ENCODE data around the gene PDPK1.

PDPK1 gene

GRCh38 chr16:2527071-2527783 lies 10.6 kb upstream of the PDPK1 start:
- peaks cover 22% of the 10 kb centered on the region for H3K36me3 ChIP-seq (replicated peaks; ENCODE audit: low read depth, low read length)
- peaks cover 6% of the 10 kb centered on the region; the same call in 1 of the 2 replicates for H3K4me1 ChIP-seq (ENCODE audit: low read length)
- H2AFZ ChIP-seq (ENCODE audit: low read depth, low read length) = no peak overlapping the region
- no peaks in the 10 kb centered on the region for H3K27me3 ChIP-seq (ENCODE audit: low read depth, low read length)
- no peaks in the 10 kb centered on the region for H4K20me1 ChIP-seq (ENCODE audit: insufficient read depth, low read length)
- H3K9ac ChIP-seq (ENCODE audit: low read length) = no peak overlapping the region
- no peak overlapping the region for H3K27ac ChIP-seq (ENCODE audit: low read length)
- no peaks in the 10 kb centered on the region for H3K79me2 ChIP-seq (ENCODE audit: low read length)
- H3K9me3 ChIP-seq (ENCODE audit: insufficient read depth, low read length) = no peaks in the 10 kb centered on the region
- TF ChIP-seq, protein P1, sequence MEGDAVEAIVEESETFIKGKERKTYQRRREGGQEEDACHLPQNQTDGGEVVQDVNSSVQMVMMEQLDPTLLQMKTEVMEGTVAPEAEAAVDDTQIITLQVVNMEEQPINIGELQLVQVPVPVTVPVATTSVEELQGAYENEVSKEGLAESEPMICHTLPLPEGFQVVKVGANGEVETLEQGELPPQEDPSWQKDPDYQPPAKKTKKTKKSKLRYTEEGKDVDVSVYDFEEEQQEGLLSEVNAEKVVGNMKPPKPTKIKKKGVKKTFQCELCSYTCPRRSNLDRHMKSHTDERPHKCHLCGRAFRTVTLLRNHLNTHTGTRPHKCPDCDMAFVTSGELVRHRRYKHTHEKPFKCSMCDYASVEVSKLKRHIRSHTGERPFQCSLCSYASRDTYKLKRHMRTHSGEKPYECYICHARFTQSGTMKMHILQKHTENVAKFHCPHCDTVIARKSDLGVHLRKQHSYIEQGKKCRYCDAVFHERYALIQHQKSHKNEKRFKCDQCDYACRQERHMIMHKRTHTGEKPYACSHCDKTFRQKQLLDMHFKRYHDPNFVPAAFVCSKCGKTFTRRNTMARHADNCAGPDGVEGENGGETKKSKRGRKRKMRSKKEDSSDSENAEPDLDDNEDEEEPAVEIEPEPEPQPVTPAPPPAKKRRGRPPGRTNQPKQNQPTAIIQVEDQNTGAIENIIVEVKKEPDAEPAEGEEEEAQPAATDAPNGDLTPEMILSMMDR (IDR thresholded peaks at IDR 0.05; ENCODE audit: low read depth, low read length) = no peak
- TF ChIP-seq EZH2phosphoT487 (IDR thresholded peaks at IDR 0.05; ENCODE audit: low read depth) = no peak
- H3K4me2 ChIP-seq (ENCODE audit: low read length) = no peak overlapping the region
- H3K4me3 ChIP-seq (ENCODE audit: low read length) = no peak overlapping the region

- TF ChIP-seq, protein P1 (IDR thresholded peaks at IDR 0.05; ENCODE audit: low read depth, low read length) = no peak
- TF ChIP-seq EZH2phosphoT487 (IDR thresholded peaks at IDR 0.05; ENCODE audit: low read depth) = no peak
- no peak overlapping the region for H3K4me2 ChIP-seq (ENCODE audit: low read length)
- no peaks in the 10 kb centered on the region for H4K20me1 ChIP-seq (ENCODE audit: insufficient read depth, low read length)
- no peaks in the 10 kb centered on the region for H3K9me3 ChIP-seq (ENCODE audit: insufficient read depth, low read length)
- no peak overlapping the region for H3K27ac ChIP-seq (ENCODE audit: low read length)
- no peaks in the 10 kb centered on the region for H3K79me2 ChIP-seq (ENCODE audit: low read length)
- H3K27me3 ChIP-seq (ENCODE audit: low read depth, low read length) = no peaks in the 10 kb centered on the region
- no peak overlapping the region for H2AFZ ChIP-seq (ENCODE audit: low read depth, low read length)
- peaks cover 22% of the 10 kb centered on the region for H3K36me3 ChIP-seq (replicated peaks; ENCODE audit: low read depth, low read length)
- peaks cover 6% of the 10 kb centered on the region; the same call in 1 of the 2 replicates for H3K4me1 ChIP-seq (ENCODE audit: low read length)
- H3K4me3 ChIP-seq (ENCODE audit: low read length) = no peak overlapping the region
- no peak overlapping the region for H3K9ac ChIP-seq (ENCODE audit: low read length)
Observed at GRCh38 chr16:2527784-2528100, 10.1 kb upstream of the PDPK1 start.

DNA sequence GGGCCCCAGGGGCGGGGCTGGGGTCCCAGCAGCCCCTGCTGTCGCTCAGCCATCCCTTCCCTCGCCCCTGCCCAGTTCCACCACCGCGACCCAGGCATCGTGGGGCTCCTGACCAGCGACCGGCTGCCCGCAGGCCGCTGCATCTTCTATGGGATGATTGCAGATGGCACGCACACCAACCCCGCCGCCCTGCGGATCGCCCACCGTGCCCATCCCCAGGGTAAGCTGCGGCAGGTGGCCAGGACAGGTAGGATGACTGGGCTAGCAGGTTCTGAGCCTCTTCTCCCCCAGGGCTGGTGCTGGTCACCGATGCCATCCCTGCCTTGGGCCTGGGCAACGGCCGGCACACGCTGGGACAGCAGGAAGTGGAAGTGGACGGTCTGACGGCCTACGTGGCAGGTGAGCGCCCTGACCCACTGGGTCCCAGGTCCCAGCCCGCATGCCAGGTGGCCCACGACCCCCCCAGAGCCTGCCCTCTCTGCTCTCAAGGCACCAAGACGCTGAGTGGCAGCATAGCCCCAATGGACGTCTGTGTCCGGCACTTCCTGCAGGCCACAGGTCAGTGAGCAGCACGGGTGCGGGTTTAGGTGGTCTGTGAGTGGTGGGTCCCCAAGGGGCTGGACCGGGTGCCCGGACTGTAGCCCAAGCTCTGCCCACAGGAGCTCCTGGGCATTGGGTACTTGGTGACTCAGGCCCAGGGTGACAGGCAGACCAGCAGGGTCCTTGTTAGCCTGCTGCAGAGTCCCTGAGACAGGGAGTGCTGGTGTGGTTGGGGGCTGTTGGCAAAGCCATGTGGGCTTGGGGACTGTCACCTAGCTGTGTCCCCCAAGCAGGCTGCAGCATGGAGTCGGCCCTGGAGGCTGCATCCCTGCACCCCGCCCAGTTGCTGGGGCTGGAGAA lies 9.4 kb upstream of the PDPK1 start:
- no peaks in the 10 kb centered on the region for H3K27me3 ChIP-seq (ENCODE audit: low read depth, low read length)
- H3K9ac ChIP-seq (ENCODE audit: low read length) = no peak overlapping the region
- no peaks in the 10 kb centered on the region for H3K9me3 ChIP-seq (ENCODE audit: insufficient read depth, low read length)
- no peaks in the 10 kb centered on the region for H3K79me2 ChIP-seq (ENCODE audit: low read length)
- H3K4me3 ChIP-seq (ENCODE audit: low read length) = no peak overlapping the region
- H2AFZ ChIP-seq (ENCODE audit: low read depth, low read length) = no peak overlapping the region
- H3K36me3 ChIP-seq (replicated peaks; ENCODE audit: low read depth, low read length) = peaks cover 18% of the 10 kb centered on the region
- TF ChIP-seq, protein P1 (IDR thresholded peaks at IDR 0.05; ENCODE audit: low read depth, low read length) = no peak
- TF ChIP-seq EZH2phosphoT487 (IDR thresholded peaks at IDR 0.05; ENCODE audit: low read depth) = no peak
- H4K20me1 ChIP-seq (ENCODE audit: insufficient read depth, low read length) = no peaks in the 10 kb centered on the region
- no peak overlapping the region for H3K27ac ChIP-seq (ENCODE audit: low read length)
- H3K4me2 ChIP-seq (ENCODE audit: low read length) = no peak overlapping the region
- H3K4me1 ChIP-seq (ENCODE audit: low read length) = peaks cover 6% of the 10 kb centered on the region; the same call in 1 of the 2 replicates

All from OCI-LY3 (cell line).